K562 (cell line): ENCODE data around the gene ZP1. TPM values are rescaled to one million over a fixed set of nuclear protein-coding genes. Genes with fewer than 3 reads are reported as not detected.

Experiments
- MGA ChIP-seq: fragments of 450-650 bp; IDR thresholded peaks from 2 replicates; pipeline ENCODE4 v1.6.1; 2016; ENCODE audit warnings: mild to moderate bottlenecking, moderate library complexity
- ZNF57 ChIP-seq: fragments of 450-650 bp; formaldehyde crosslinking; IDR thresholded peaks from 2 replicates; pipeline ENCODE4 v1.4.0; 2020; ENCODE audit warnings: mild to moderate bottlenecking, moderate library complexity
- polyA plus RNA-seq, 8 experiments: library from polyadenylated mRNA; depleted of rRNA in 4 of 8; stranded (reverse) in 5 of 8; unstranded in 3 of 8; fragments of >200 nt; fragmentation: Nextera tagmentation in 2 of 8; fragmentation: Illumina TruSeq in 1 of 8; extraction: Ambion mirVana in 2 of 8; extraction: Trizol in 1 of 8; gene quantifications; 2 replicates each; pipeline versions ENCODE4 v1.2.1 to v1.2.3, GENCODE V29; 2011 to 2014; ENCODE audit warnings: inconsistent platforms in 1 of 8, missing spikeins in 1 of 8
- total RNA-seq, 7 experiments: library from RNA; depleted of rRNA in 6 of 7; stranded (reverse); fragments of >200 nt in 6 of 7; fragmentation: Illumina TruSeq in 2 of 7; extraction: Trizol in 2 of 7; gene quantifications; 2 replicates each; pipeline versions ENCODE4 v1.2.1 to v1.2.3, GENCODE V29; 2011 to 2021; ENCODE audit warnings: low replicate concordance in 1 of 7

The ZP1 gene
- total and polyA plus RNA-seq, 9 of the 15 experiments (the other 6 are each of a cell fraction or from before 2014, with no cell fraction given): 0.11 to 0.15 TPM; not detected in 7

GRCh38 chr11:60879971-60880588, 12.7 kb downstream of the ZP1 start (continued):
- TF ChIP-seq MGA: no peak
- no peak for TF ChIP-seq ZNF57 (CRISPR knock-in tag)
